Uterus (tissue), 4 donors: ENCODE data around the gene SLC25A18. TPM values are rescaled to one million over a fixed set of nuclear protein-coding genes. Genes with fewer than 3 reads are reported as not detected.

Experiments used
- DNase-seq, 2 donors: peaks; one replicate each; pipeline ENCODE4 v3.0.0-alpha.2; 2019 to 2020
- H3K27ac ChIP-seq, 2 donors: fragments of 200-600 bp; sonication (generic); 1 replicate in 1 of 2; 2 replicates in 1 of 2; pipeline ENCODE4 v1.5.1; 2016 to 2018
- H3K27me3 ChIP-seq, 2 donors: fragments of 200-600 bp; sonication (generic); one replicate each; pipeline ENCODE4 v1.5.1; 2018 to 2019; ENCODE audit warnings: control low read depth in 1 of 2
- H3K36me3 ChIP-seq, 2 donors: fragments of 200-600 bp; sonication (generic); one replicate each; pipeline ENCODE4 v1.5.1; 2019; ENCODE audit warnings: control low read depth in 1 of 2
- H3K4me1 ChIP-seq, 2 donors: fragments of 200-600 bp; sonication (generic); one replicate each; pipeline ENCODE4 v1.5.1; 2018 to 2019; ENCODE audit warnings: control low read depth in 1 of 2
- H3K4me3 ChIP-seq, 2 donors: fragments of 200-600 bp; sonication (generic); 1 replicate in 1 of 2; 2 replicates in 1 of 2; pipeline ENCODE4 v1.5.1; 2018 to 2019; ENCODE audit warnings: mild to moderate bottlenecking in 1 of 2
- H3K9me3 ChIP-seq, 2 donors: fragments of 200-600 bp; sonication (generic); one replicate each; pipeline ENCODE4 v1.5.1; 2019; ENCODE audit warnings: control low read depth in 1 of 2
- POLR2A ChIP-seq, 2 donors: fragments of 450-650 bp; IDR thresholded peaks; one replicate each; pipeline ENCODE4 v1.6.1; 2016; ENCODE audit warnings: antibody characterized with exemption in 2 of 2, mild to moderate bottlenecking in 1 of 2, moderate library complexity in 1 of 2
- intact Hi-C: fragments of 100-400 bp; cut with DNase I; formaldehyde crosslinking; loops from one replicate; pipeline ENCODE4 v1.15.1; 2023; ENCODE audit warnings: low total_unique reads
- total RNA-seq, 4 donors: library from RNA; depleted of rRNA in 3 of 4; stranded (reverse); fragments of >200 nt in 3 of 4; gene quantifications; one replicate each; pipeline versions ENCODE4 v1.1.0 to v1.2.4, GENCODE V29; 2014 to 2023
- TF ChIP-seq, protein P1 (sequence below), 4 experiments: fragments of 200-600 bp in 2 of 4; fragments of 450-650 bp in 2 of 4; sonication (generic) in 2 of 4; IDR thresholded peaks; one replicate each; pipeline ENCODE4 v1.5.1; 2016 to 2019; ENCODE audit warnings: antibody characterized with exemption in 4 of 4, mild to moderate bottlenecking in 2 of 4, moderate library complexity in 1 of 4
- donor health status: DM: yes; HTN: yes; CAD: no.

The SLC25A18 gene
- total RNA-seq, 4 donors from 2014 or later = 6.2 to 11.7 TPM; not detected in 2

DNA sequence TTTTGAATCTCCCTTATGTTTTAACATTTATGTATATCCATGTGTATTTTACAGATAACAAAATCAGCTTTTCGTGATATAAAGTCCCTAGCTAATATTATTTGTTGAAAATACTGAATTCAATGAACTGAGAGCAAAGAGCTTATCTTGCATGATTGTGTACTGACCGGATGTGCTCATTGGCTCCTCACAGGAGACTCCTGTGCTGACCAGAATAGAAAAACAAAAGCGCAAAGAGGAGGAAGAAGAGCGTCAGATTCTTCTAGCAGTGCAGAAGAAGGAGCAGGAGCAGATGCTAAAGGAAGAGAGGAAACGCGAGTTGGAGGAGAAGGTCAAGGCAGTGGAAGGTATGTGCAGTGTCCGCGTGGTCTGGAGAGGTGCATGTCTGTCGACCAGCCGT is 39.4 kb upstream of the SLC25A18 start:
- intact Hi-C loops = no loop called here
- no peaks in the 10 kb centered on the region for H3K9me3 ChIP-seq

DNA sequence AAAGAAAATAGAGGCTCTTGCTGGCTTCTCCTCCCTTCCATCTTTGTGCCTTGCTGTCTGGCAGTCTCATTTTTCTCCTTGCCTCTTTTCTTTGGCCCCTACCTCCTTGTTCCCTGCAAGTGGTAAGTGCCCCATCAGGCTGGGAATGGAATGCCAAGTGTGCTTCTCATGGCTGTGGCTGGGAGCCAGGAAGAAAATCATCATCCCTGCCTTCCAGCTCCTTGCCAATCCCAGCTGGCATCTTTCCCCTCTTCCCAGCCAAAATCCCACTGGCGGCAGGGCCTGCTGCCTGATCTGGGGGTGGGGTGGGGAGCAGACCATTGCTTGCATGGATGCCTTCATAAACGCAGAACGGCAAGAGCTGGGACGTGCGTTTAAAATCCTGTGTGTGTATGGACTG is 27.0 kb upstream of the SLC25A18 start:
- no peak for DNase-seq
- no peak overlapping the region for H3K27ac ChIP-seq
- H3K4me3 ChIP-seq = no peak overlapping the region
- no peaks in the 10 kb centered on the region for H3K9me3 ChIP-seq
- no peaks in the 10 kb centered on the region for H3K27me3 ChIP-seq
- TF ChIP-seq POLR2A (IDR thresholded peaks at IDR 0.05) = no peak
- TF ChIP-seq, protein P1, sequence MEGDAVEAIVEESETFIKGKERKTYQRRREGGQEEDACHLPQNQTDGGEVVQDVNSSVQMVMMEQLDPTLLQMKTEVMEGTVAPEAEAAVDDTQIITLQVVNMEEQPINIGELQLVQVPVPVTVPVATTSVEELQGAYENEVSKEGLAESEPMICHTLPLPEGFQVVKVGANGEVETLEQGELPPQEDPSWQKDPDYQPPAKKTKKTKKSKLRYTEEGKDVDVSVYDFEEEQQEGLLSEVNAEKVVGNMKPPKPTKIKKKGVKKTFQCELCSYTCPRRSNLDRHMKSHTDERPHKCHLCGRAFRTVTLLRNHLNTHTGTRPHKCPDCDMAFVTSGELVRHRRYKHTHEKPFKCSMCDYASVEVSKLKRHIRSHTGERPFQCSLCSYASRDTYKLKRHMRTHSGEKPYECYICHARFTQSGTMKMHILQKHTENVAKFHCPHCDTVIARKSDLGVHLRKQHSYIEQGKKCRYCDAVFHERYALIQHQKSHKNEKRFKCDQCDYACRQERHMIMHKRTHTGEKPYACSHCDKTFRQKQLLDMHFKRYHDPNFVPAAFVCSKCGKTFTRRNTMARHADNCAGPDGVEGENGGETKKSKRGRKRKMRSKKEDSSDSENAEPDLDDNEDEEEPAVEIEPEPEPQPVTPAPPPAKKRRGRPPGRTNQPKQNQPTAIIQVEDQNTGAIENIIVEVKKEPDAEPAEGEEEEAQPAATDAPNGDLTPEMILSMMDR (IDR thresholded peaks at IDR 0.05) = no peak
- intact Hi-C loops = no loop called here
- H3K36me3 ChIP-seq = no peaks in the 10 kb centered on the region
- H3K4me1 ChIP-seq = no peaks in the 10 kb centered on the region

More for the DNA sequence above, 39.4 kb upstream of the SLC25A18 start:
- DNase-seq = no peak
- H3K4me1 ChIP-seq = no peaks in the 10 kb centered on the region
- H3K27me3 ChIP-seq = no peaks in the 10 kb centered on the region
- no peak overlapping the region for H3K27ac ChIP-seq
- TF ChIP-seq POLR2A (IDR thresholded peaks at IDR 0.05) = no peak
- TF ChIP-seq, protein P1 (IDR thresholded peaks at IDR 0.05) = no peak
- H3K36me3 ChIP-seq = no peaks in the 10 kb centered on the region
- no peak overlapping the region for H3K4me3 ChIP-seq

DNA sequence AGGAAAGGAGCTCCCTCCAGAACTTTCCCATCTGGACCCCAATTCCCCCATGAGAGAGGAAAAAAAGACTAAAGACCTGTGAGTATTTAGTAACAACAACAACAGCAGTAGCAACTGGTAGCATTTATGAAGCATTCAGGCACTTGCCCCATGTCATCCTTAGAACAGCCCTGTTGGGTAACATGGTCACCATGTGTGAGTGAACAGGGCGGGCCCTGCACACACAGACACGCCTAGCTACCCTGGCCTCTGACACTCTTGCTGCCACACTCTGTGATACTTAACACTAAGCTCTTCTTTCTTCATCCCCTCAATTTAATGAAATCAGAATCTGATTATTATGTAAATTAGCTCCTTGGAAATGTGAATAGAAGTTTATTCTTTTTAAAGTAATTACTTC is 26.1 kb upstream of the SLC25A18 start:
- TF ChIP-seq, protein P1 (IDR thresholded peaks at IDR 0.05) = no peak
- no peak for TF ChIP-seq POLR2A (IDR thresholded peaks at IDR 0.05)
- H3K4me1 ChIP-seq = no peaks in the 10 kb centered on the region
- intact Hi-C loops = no loop called here
- no peaks in the 10 kb centered on the region for H3K9me3 ChIP-seq
- no peaks in the 10 kb centered on the region for H3K27me3 ChIP-seq
- no peak for DNase-seq
- H3K27ac ChIP-seq = no peak overlapping the region
- no peaks in the 10 kb centered on the region for H3K36me3 ChIP-seq
- H3K4me3 ChIP-seq = no peak overlapping the region

DNA sequence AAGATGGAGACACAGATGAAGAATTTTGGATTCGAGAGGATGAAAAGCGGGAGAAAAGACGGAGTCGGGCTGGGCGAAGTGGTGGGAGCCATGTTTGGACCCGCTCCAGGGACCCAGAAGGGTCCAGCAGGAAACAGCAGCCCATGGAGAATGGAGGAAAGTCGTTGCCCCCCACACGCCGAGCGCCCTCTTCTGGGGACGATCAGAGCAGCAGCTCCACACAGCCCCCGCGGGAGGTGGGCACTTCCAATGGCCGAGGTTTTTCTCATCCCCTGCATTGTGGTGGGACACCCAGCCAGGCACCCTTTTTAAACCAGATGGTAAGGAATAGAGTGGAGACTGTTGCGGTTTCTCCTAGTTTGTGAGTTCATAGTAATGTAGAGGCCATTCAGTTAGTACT is 22.8 kb upstream of the SLC25A18 start:
- no peaks in the 10 kb centered on the region for H3K9me3 ChIP-seq
- H3K4me1 ChIP-seq = no peaks in the 10 kb centered on the region
- no peaks in the 10 kb centered on the region for H3K27me3 ChIP-seq
- no peak overlapping the region for H3K4me3 ChIP-seq
- H3K27ac ChIP-seq = no peak overlapping the region
- TF ChIP-seq, protein P1 (IDR thresholded peaks at IDR 0.05) = no peak
- no peak for TF ChIP-seq POLR2A (IDR thresholded peaks at IDR 0.05)
- intact Hi-C loops = no loop called here
- no peaks in the 10 kb centered on the region for H3K36me3 ChIP-seq
- no peak for DNase-seq

DNA sequence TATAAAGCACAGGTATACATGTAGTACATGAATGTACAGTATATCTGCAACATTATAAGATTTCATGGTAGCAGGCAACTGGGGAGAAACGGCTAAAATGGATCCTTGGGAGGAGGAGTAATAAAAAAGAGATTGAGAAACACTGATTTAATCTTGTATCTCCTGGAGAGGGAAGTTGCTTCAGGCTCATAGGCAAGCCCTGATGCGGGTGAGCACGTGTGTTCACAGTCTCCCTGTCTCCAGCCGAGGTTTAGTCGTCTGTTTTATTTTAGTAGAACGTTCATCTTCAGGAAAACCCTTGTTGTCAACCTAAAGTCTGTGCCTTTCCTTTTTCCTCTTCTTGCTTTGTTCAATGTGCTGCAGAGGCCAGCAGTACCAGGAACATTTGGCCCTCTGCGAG is 21.8 kb upstream of the SLC25A18 start:
- no peaks in the 10 kb centered on the region for H3K4me1 ChIP-seq
- H3K4me3 ChIP-seq = no peak overlapping the region
- intact Hi-C loops = no loop called here
- DNase-seq = no peak
- H3K27ac ChIP-seq = no peak overlapping the region
- no peak for TF ChIP-seq POLR2A (IDR thresholded peaks at IDR 0.05)
- TF ChIP-seq, protein P1 (IDR thresholded peaks at IDR 0.05) = no peak
- H3K36me3 ChIP-seq = no peaks in the 10 kb centered on the region
- H3K27me3 ChIP-seq = no peaks in the 10 kb centered on the region
- H3K9me3 ChIP-seq = no peaks in the 10 kb centered on the region
